ENCODE results near the gene CTNNBL1. TPM values are rescaled to one million over a fixed set of nuclear protein-coding genes. Genes with fewer than 3 reads are reported as not detected.

The CTNNBL1 gene
- total RNA-seq, 1 donor = 19.5 TPM

DNA sequence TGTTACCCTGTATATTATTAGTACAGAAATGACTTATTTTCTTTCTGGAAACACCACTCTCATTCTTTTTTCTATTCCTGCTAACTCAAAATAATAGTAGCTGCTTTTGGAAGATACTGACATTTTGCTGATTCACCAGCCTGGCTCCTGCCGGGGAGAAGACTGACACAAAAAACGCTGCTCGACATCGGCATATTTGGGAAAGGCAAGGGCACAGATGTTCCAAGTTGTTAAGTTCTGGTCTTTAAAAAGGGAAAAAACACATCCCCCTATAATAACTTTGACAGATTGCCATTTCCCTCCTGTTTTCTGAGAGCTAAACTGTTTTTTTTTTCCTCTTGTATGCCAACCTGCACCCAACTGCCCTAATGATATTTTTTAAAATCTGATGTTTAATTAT is 55.4 kb downstream of the CTNNBL1 start:
- Histone ChIP-seq H3K36me3 (ENCODE audit: insufficient read depth, low read length) (peaks cover 6% of the 10 kb centered on the region), H3K27me3 (ENCODE audit: insufficient read depth, low read length) (no peaks in the 10 kb centered on the region), H3K4me2 (ENCODE audit: insufficient read depth, low read length) (no peak overlapping the region), H3K79me2 (ENCODE audit: insufficient read depth, low read length) (no peaks in the 10 kb centered on the region), H4K20me1 (ENCODE audit: insufficient read depth, low read length) (no peaks in the 10 kb centered on the region), H2AFZ (ENCODE audit: low read length) (no peak overlapping the region), H3K4me3 (ENCODE audit: insufficient read depth, low read length) (no peak overlapping the region), H3K9me3 (ENCODE audit: low read depth, low read length) (no peaks in the 10 kb centered on the region), H3K4me1 (ENCODE audit: insufficient read depth, low read length) (no peaks in the 10 kb centered on the region), H3K27ac (ENCODE audit: low read depth, low read length) (no peak overlapping the region)
- no peak for TF ChIP-seq CTCF (IDR thresholded peaks at IDR 0.05; ENCODE audit: extremely low read depth, low read depth, low read length)
- DNase-seq (ENCODE audit: insufficient read length, low spot score, missing footprints) = no peak

- Histone ChIP-seq H2AFZ (ENCODE audit: low read length) (no peak overlapping the region), H4K20me1 (ENCODE audit: insufficient read depth, low read length) (no peaks in the 10 kb centered on the region), H3K27me3 (ENCODE audit: insufficient read depth, low read length) (no peaks in the 10 kb centered on the region), H3K79me2 (ENCODE audit: insufficient read depth, low read length) (no peaks in the 10 kb centered on the region), H3K36me3 (ENCODE audit: insufficient read depth, low read length) (peaks cover 6% of the 10 kb centered on the region), H3K4me3 (ENCODE audit: insufficient read depth, low read length) (no peak overlapping the region), H3K9me3 (ENCODE audit: low read depth, low read length) (no peaks in the 10 kb centered on the region), H3K4me1 (ENCODE audit: insufficient read depth, low read length) (no peaks in the 10 kb centered on the region), H3K27ac (ENCODE audit: low read depth, low read length) (no peak overlapping the region), H3K4me2 (ENCODE audit: insufficient read depth, low read length) (no peak overlapping the region)
- no peak for DNase-seq (ENCODE audit: insufficient read length, low spot score, missing footprints)
- no peak for TF ChIP-seq CTCF (IDR thresholded peaks at IDR 0.05; ENCODE audit: extremely low read depth, low read depth, low read length)
Observed at GRCh38 chr20:37749620-37750403, 56.0 kb downstream of the CTNNBL1 start.

DNA sequence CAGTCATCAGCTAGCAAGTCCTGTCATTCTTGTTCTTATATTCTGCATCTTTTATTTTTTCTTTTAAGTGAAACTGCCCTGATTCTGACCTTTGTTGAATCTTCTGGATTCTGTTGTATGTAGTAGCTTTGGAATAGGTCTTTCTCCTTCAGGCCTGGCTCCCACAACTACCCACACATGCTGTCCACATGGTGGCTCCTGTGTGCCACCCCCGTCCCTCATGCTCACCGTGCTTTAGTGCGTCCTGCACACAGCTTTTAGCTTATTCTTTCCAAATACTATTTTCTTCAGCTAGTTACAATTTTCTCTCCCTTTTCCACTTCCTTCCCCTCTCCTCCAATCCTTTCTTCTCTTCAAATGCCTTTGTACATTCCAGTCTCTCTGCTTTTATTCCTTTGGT is 61.8 kb downstream of the CTNNBL1 start:
- no peak overlapping the region for H3K4me2 ChIP-seq (ENCODE audit: insufficient read depth, low read length)
- no peaks in the 10 kb centered on the region for H3K27me3 ChIP-seq (ENCODE audit: insufficient read depth, low read length)
- peaks cover 6% of the 10 kb centered on the region for H3K36me3 ChIP-seq (ENCODE audit: insufficient read depth, low read length)
- no peak for TF ChIP-seq CTCF (IDR thresholded peaks at IDR 0.05; ENCODE audit: extremely low read depth, low read depth, low read length)
- no peaks in the 10 kb centered on the region for H3K9me3 ChIP-seq (ENCODE audit: low read depth, low read length)
- no peak for DNase-seq (ENCODE audit: insufficient read length, low spot score, missing footprints)
- H3K4me3 ChIP-seq (ENCODE audit: insufficient read depth, low read length) = no peak overlapping the region
- no peaks in the 10 kb centered on the region for H3K4me1 ChIP-seq (ENCODE audit: insufficient read depth, low read length)
- no peaks in the 10 kb centered on the region for H3K79me2 ChIP-seq (ENCODE audit: insufficient read depth, low read length)
- no peak overlapping the region for H3K27ac ChIP-seq (ENCODE audit: low read depth, low read length)
- H4K20me1 ChIP-seq (ENCODE audit: insufficient read depth, low read length) = no peaks in the 10 kb centered on the region
- no peak overlapping the region for H2AFZ ChIP-seq (ENCODE audit: low read length)

- H3K79me2 ChIP-seq (ENCODE audit: insufficient read depth, low read length) = no peaks in the 10 kb centered on the region
- H3K4me1 ChIP-seq (ENCODE audit: insufficient read depth, low read length) = no peaks in the 10 kb centered on the region
- peaks cover 4% of the 10 kb centered on the region for H4K20me1 ChIP-seq (ENCODE audit: insufficient read depth, low read length)
- no peak overlapping the region for H3K4me3 ChIP-seq (ENCODE audit: insufficient read depth, low read length)
- peaks cover 6% of the 10 kb centered on the region for H3K36me3 ChIP-seq (ENCODE audit: insufficient read depth, low read length)
- no peak for DNase-seq (ENCODE audit: insufficient read length, low spot score, missing footprints)
- no peak overlapping the region for H3K4me2 ChIP-seq (ENCODE audit: insufficient read depth, low read length)
- H3K27ac ChIP-seq (ENCODE audit: low read depth, low read length) = no peak overlapping the region
- no peaks in the 10 kb centered on the region for H3K9me3 ChIP-seq (ENCODE audit: low read depth, low read length)
- H3K27me3 ChIP-seq (ENCODE audit: insufficient read depth, low read length) = no peaks in the 10 kb centered on the region
- H2AFZ ChIP-seq (ENCODE audit: low read length) = no peak overlapping the region
- TF ChIP-seq CTCF (IDR thresholded peaks at IDR 0.05; ENCODE audit: extremely low read depth, low read depth, low read length) = no peak
Observed at GRCh38 chr20:37756234-37756633, 62.4 kb downstream of the CTNNBL1 start.

All from osteoblast (primary cell).